Endothelial cell of umbilical vein (primary cell): Measurements from ENCODE around the gene TSHZ3. TPM values are rescaled to one million over a fixed set of nuclear protein-coding genes. Genes with fewer than 3 reads are reported as not detected.

Experiments used
- BruUV-seq: library from RNA; stranded (reverse); fragments of 400-500 nt; replicated peaks from 2 replicates; lab custom pipeline; 2021; lab: Mats Ljungman, UMichigan
- CTCF ChIA-PET: fragments of 300-600, 350-600 bp; sonication (Branson Sonifier 250); formaldehyde crosslinking; loops from one replicate; lab custom pipeline; 2021; ENCODE audit warnings: antibody characterized with exemption, inconsistent platforms; lab: Charles Lee
- POLR2A ChIA-PET: fragments of 300-600, 350-600 bp; sonication (Branson Sonifier 250); formaldehyde crosslinking; loops from one replicate; lab custom pipeline; 2021; ENCODE audit warnings: antibody characterized with exemption, inconsistent platforms; lab: Charles Lee
- DNase-seq: peaks from one replicate; pipeline ENCODE4 v3.0.0-alpha.2; 2011; ENCODE audit warnings: low read depth, low spot score
- FAIRE-seq: peaks from 2 replicates; lab custom pipeline; 2011; peaks lifted over from hg19 to GRCh38; lab: Jason Lieb, UNC
- H2AFZ ChIP-seq: 2 replicates; pipeline ENCODE4 v1.6.0; 2012; ENCODE audit warnings: low read depth, low read length, control low read depth, inconsistent platforms
- H3K27ac ChIP-seq: 2 replicates; pipeline ENCODE4 v1.5.1; 2011; ENCODE audit warnings: low read depth, mild to moderate bottlenecking, control low read depth, low read length, moderate library complexity; ENCODE audit not compliant: insufficient read depth
- H3K27me3 ChIP-seq, 2 experiments: 2 replicates each; pipeline versions ENCODE4 v1.6.0 to v1.6.1; 2011; ENCODE audit warnings: low read length in 2 of 2, mixed read lengths in 1 of 2; ENCODE audit not compliant: control insufficient read depth in 2 of 2, insufficient read depth in 2 of 2
- H3K36me3 ChIP-seq, 2 experiments: 2 replicates in 1 of 2; 3 replicates in 1 of 2; pipeline ENCODE4 v1.5.1; 2011; ENCODE audit warnings: low read length in 2 of 2, mild to moderate bottlenecking in 1 of 2, moderate library complexity in 1 of 2; ENCODE audit not compliant: control insufficient read depth in 2 of 2, insufficient read depth in 2 of 2; ENCODE audit errors: extremely low read depth in 1 of 2
- H3K4me1 ChIP-seq: 3 replicates; pipeline ENCODE4 v1.5.1; 2011; ENCODE audit warnings: mild to moderate bottlenecking, low read length; ENCODE audit not compliant: control insufficient read depth, insufficient read depth; ENCODE audit errors: extremely low read depth
- H3K4me2 ChIP-seq: 2 replicates; pipeline ENCODE4 v1.6.1; 2011; ENCODE audit warnings: low read length, control low read depth, mixed read lengths; ENCODE audit not compliant: insufficient read depth
- H3K4me3 ChIP-seq, 3 experiments: fragments of 200-600 bp in 1 of 3; sonication (generic), shearing (Covaris generic) in 1 of 3; replicated peaks in 1 of 3; 2 replicates each; pipeline ENCODE4 v1.5.1; 2011 to 2016; ENCODE audit warnings: control low read depth in 3 of 3, low read length in 3 of 3, mild to moderate bottlenecking in 2 of 3, inconsistent platforms in 1 of 3, low read depth in 1 of 3, moderate library complexity in 1 of 3; ENCODE audit not compliant: insufficient read depth in 1 of 3
- H3K79me2 ChIP-seq: 2 replicates; pipeline ENCODE4 v1.6.0; 2012; ENCODE audit warnings: low read length, inconsistent platforms; ENCODE audit not compliant: control insufficient read depth, insufficient read depth
- H3K9ac ChIP-seq: replicated peaks from 2 replicates; pipeline ENCODE3; 2011; ENCODE audit warnings: low read length, control low read depth; ENCODE audit not compliant: insufficient read depth; ENCODE audit errors: extremely low read depth
- H3K9me1 ChIP-seq: replicated peaks from 3 replicates; pipeline ENCODE4 v1.6.0; 2011; ENCODE audit warnings: mild to moderate bottlenecking, low read length; ENCODE audit not compliant: control insufficient read depth, insufficient read depth; ENCODE audit errors: extremely low read depth
- H3K9me3 ChIP-seq: replicated peaks from 2 replicates; pipeline ENCODE4 v1.5.1; 2012; ENCODE audit warnings: low read length, inconsistent platforms; ENCODE audit not compliant: control insufficient read depth, insufficient read depth
- H4K20me1 ChIP-seq: replicated peaks from 2 replicates; pipeline ENCODE3; 2011; ENCODE audit warnings: mild to moderate bottlenecking, low read length; ENCODE audit not compliant: control insufficient read depth, insufficient read depth; ENCODE audit errors: extremely low read depth
- CTCF ChIP-seq, 2 donors: IDR thresholded peaks; 1 replicate in 1 of 2; 2 replicates in 1 of 2; pipeline ENCODE4 v1.5.1; 2011; ENCODE audit warnings: low read length in 2 of 2, mild to moderate bottlenecking in 2 of 2, moderate library complexity in 2 of 2, control low read depth in 1 of 2, inconsistent platforms in 1 of 2, low read depth in 1 of 2; ENCODE audit not compliant: insufficient read depth in 1 of 2; ENCODE audit errors: extremely low read depth in 1 of 2
- EZH2 ChIP-seq: IDR thresholded peaks from 2 replicates; pipeline ENCODE4 v1.6.1; 2012; ENCODE audit warnings: borderline replicate concordance, low read depth, mild to moderate bottlenecking, moderate library complexity, low read length, inconsistent platforms; ENCODE audit not compliant: severe bottlenecking
- FOS ChIP-seq: IDR thresholded peaks from 2 replicates; pipeline ENCODE4 v1.6.1; 2011; ENCODE audit warnings: mild to moderate bottlenecking, low read length, moderate library complexity, borderline replicate concordance; ENCODE audit not compliant: insufficient read depth
- GATA2 ChIP-seq: IDR thresholded peaks from 2 replicates; pipeline ENCODE4 v1.7.0; 2011; ENCODE audit warnings: low read depth, mild to moderate bottlenecking, moderate library complexity, mixed read lengths, low read length; ENCODE audit not compliant: insufficient read length, insufficient read depth
- JUN ChIP-seq: IDR thresholded peaks from 2 replicates; pipeline ENCODE4 v1.6.1; 2011; ENCODE audit warnings: borderline replicate concordance, low read depth; ENCODE audit not compliant: insufficient read length, insufficient read depth
- MAX ChIP-seq: IDR thresholded peaks from 2 replicates; pipeline ENCODE4 v1.6.1; 2011; ENCODE audit not compliant: insufficient read depth, insufficient read length
- MYC ChIP-seq: IDR thresholded peaks from one replicate; pipeline ENCODE4 v1.6.1; 2011; ENCODE audit warnings: mild to moderate bottlenecking, low read depth, low read length
- POLR2A ChIP-seq: IDR thresholded peaks from 2 replicates; pipeline ENCODE4 v1.6.1; 2012; ENCODE audit warnings: low read depth, mild to moderate bottlenecking, control low read depth, low read length
- POLR2AphosphoS5 ChIP-seq: IDR thresholded peaks from 2 replicates; pipeline ENCODE4 v1.6.1; 2012; ENCODE audit warnings: low read depth, mild to moderate bottlenecking, control low read depth, low read length, moderate library complexity; ENCODE audit not compliant: insufficient read depth
- dilution Hi-C: fragments of 300-500 bp; cut with MboI; formaldehyde crosslinking; loops from one replicate; pipeline ENCODE4 v1.15.0; 2019; ENCODE audit warnings: low sequenced_read_pairs; ENCODE audit not compliant: extremely low pct_ligation_motif_present
- intact Hi-C: fragments of 100-400 bp; cut with micrococcal nuclease; formaldehyde crosslinking; loops from one replicate; pipeline ENCODE4 v1.10.0; 2022
- polyA plus RNA-seq, 4 experiments: library from polyadenylated mRNA; depleted of rRNA in 3 of 4; stranded (reverse) in 3 of 4; unstranded in 1 of 4; fragments of >200 nt; gene quantifications; 2 replicates each; pipeline versions ENCODE4 v1.2.1 to v1.2.3, GENCODE V29; 2011 to 2012; ENCODE audit warnings: missing spikeins in 1 of 4
- total RNA-seq: library from RNA; stranded (reverse); gene quantifications from 2 replicates; pipeline ENCODE4 v1.2.3, GENCODE V29; 2021

Gene TSHZ3
- total and polyA plus RNA-seq, 2 donors (not counting 3 experiments of a cell fraction or from before 2014, with no cell fraction given) = 1.2 to 6.2 TPM

- no TSS peak for BruUV-seq
- Histone ChIP-seq H3K9me3 (no peaks in the 10 kb centered on the region), H3K4me1 (peaks cover 3% of the 10 kb centered on the region), H3K36me3 (no peaks in the 10 kb centered on the region), H4K20me1 (no peaks in the 10 kb centered on the region), H3K9me1 (no peaks in the 10 kb centered on the region), H3K4me3 (no peak overlapping the region), H2AFZ (no peak overlapping the region), H3K9ac (no peak overlapping the region), H3K27me3 (no peaks in the 10 kb centered on the region), H3K79me2 (no peaks in the 10 kb centered on the region), H3K27ac (no peak overlapping the region), H3K4me2 (no peak overlapping the region)
- DNase-seq (no peak), FAIRE-seq (no peak)
- intact Hi-C loops (no loop called here), dilution Hi-C loops (no loop called here)
- POLR2A ChIA-PET = no interaction called here
- CTCF ChIA-PET = no interaction called here
- TF ChIP-seq MYC (no peak), FOS (no peak), POLR2AphosphoS5 (no peak), MAX (no peak), JUN (no peak), CTCF (IDR thresholded peaks at IDR 0.05; ENCODE audit: extremely low read depth in 1 of 2, insufficient read depth in 1 of 2, low read depth in 1 of 2, low read length in 2 of 2) (no peak), GATA2 (no peak), POLR2A (no peak), EZH2 (no peak)
These were observed 37.1 kb downstream of the TSHZ3 start for GRCh38 chr19:31312009-31312676.
